Body of pancreas (tissue), 4 donors: ENCODE measurements around the gene VMAC.

Experiments used
- POLR2A ChIP-seq, 3 donors: fragments of 450-650 bp; IDR thresholded peaks; one replicate each; pipeline ENCODE4 v1.6.1; 2016; ENCODE audit warnings: antibody characterized with exemption in 3 of 3, mild to moderate bottlenecking in 2 of 3
- TF ChIP-seq, protein P1 (sequence below), 7 experiments: fragments of 450-650 bp in 4 of 7; fragments of 200-600 bp in 3 of 7; sonication (generic) in 3 of 7; IDR thresholded peaks; one replicate each; pipeline ENCODE4 v1.5.1; 2016 to 2019; ENCODE audit warnings: antibody characterized with exemption in 7 of 7

DNA sequence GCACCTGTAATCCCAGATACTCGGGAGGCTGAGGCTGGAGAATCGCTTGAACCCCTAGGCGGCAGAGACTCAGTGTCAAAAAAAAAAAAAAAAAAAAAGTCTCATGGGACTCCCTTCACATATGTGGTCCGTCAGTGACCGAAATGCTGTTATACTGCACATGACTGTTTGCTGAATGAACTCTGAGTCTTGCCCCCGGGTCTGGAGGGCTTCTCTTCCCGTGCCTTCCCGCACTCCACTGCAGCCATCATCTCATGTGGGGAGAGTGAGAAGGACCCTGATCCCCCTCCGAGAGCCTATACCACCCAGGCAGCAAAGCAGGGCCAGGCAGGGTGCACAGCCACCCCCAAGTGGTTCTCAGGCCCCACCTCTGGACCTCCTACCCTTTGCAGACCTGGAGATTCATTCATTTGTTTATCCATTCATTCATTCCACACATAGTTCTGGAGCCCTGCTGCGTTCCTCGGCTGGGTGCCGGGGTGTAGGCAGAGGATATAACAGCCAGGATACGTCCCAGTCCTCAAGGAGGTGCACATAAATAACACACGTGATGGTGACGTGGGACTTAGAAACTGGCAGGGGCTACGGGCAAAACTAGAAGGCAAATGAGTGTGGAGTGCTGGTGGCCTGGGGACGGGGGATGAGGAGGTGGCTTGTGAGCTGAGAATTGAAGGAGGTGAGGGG is 15.2 kb upstream of the VMAC start:
- TF ChIP-seq, protein P1, sequence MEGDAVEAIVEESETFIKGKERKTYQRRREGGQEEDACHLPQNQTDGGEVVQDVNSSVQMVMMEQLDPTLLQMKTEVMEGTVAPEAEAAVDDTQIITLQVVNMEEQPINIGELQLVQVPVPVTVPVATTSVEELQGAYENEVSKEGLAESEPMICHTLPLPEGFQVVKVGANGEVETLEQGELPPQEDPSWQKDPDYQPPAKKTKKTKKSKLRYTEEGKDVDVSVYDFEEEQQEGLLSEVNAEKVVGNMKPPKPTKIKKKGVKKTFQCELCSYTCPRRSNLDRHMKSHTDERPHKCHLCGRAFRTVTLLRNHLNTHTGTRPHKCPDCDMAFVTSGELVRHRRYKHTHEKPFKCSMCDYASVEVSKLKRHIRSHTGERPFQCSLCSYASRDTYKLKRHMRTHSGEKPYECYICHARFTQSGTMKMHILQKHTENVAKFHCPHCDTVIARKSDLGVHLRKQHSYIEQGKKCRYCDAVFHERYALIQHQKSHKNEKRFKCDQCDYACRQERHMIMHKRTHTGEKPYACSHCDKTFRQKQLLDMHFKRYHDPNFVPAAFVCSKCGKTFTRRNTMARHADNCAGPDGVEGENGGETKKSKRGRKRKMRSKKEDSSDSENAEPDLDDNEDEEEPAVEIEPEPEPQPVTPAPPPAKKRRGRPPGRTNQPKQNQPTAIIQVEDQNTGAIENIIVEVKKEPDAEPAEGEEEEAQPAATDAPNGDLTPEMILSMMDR (IDR thresholded peaks at IDR 0.05): no peak
- no peak for TF ChIP-seq POLR2A (IDR thresholded peaks at IDR 0.05)
